Fibroblast of upper back skin (primary cell): Measurements from ENCODE around the gene SLC16A3.
"Not testable (repeated sequence)": the region's sequence is repeated elsewhere in the genome, so short reads cannot be mapped to it uniquely, and the experiment has no call there.

Experiments
- DNase-seq: peaks from one replicate; pipeline ENCODE4 v3.0.0-alpha.2; 2013

SLC16A3 gene

DNA sequence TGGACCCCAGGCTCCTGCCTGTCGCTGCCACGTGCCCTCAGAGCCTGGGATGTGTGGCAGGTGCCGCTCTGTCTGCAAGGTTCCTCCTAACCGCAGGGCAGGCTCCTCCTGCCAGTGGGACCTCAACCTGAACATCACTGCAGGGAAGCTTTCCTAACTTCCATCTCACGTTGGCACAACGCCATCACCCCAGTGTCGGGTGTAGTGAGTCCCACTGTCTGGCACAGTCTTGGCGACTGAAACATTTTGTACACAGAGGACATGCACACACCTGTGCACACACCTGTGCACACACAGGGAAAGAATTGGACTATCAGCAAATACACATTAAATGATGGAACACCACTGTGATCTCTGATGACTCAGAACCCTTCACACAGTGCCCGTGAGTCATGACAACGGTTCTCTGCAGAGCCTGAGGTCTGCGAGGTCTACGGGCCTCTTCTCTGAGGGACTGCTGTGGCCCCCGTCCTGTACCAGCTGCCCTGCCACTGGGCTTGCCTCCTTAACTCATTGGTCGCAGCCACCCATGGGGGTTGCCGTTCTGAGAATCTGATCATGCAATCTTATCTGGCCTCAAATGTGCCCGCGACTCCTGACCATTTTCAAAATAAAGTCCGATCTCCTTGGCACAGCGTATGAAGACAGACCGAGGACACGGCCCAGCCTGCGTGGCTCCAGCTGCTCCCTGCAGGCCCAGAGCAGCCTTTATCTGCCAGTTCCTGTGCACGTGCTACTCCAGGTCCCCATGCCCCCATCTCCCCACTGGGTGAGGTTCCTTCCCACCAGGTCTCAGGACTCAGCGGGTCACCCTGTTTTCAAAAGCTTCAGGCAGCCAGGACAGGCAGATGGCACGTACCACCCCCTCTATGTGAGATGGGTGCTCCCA, 23.8 kb upstream of the SLC16A3 start:
- peak; percentile 68 for DNase-seq

DNA sequence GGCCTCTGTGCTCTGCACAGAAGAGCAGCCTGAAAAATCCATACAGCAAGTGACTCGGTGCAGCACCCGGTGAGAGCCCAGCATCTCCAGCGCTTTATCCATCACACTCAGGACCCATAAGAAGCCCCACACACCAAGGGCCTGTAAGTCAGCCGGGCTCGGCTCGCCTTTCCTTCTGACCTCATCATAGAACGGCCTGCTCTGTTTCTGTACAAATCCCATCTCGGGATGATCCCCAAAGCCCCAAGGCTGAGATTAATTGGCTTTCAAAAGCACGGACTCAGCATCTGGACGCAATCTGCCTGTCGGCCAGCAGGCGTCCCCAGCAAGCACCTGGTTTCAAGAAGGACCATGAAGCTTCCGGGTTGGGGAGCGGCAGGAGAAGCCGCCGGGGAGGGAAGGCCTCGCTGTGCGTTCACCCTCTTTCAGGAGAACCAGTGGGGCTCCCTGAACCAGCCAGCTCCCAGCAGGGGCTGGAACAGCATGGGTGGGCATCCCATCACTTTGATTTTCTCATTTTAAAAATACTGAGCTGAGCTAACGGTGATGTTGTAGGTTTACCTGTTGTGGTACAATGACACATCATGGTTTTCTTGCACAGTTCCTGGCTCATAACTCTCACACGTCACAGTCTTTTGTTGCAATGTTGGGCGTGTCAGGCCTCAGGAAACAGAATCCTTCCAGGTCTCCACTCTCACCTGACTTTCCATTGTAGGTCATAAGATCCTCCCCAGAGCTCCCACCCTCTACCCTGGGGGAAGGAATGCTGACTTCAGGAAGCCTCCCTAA, 22.9 kb upstream of the SLC16A3 start:
- DNase-seq = peak; percentile 86

DNA sequence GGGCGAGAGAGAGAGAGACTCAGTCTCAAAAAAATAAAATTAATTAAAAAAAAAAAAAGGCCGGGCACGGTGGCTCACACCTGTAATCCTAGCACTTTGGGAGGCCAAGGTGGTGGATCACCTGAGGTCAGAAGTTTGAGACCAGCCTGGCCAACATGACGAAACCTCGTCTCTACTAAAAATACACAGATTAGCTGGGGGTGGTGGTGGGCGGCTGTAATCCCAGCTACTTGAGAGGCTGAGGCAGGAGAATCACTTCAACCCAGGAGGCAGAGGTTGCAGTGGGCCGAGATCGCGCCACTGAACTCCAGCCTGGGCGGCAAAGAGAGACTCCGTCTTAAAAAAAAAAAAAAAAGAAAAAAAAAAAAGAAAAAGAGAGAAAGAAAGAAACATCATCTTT, 18.2 kb upstream of the SLC16A3 start:
- not testable (repeated sequence) for DNase-seq

DNA sequence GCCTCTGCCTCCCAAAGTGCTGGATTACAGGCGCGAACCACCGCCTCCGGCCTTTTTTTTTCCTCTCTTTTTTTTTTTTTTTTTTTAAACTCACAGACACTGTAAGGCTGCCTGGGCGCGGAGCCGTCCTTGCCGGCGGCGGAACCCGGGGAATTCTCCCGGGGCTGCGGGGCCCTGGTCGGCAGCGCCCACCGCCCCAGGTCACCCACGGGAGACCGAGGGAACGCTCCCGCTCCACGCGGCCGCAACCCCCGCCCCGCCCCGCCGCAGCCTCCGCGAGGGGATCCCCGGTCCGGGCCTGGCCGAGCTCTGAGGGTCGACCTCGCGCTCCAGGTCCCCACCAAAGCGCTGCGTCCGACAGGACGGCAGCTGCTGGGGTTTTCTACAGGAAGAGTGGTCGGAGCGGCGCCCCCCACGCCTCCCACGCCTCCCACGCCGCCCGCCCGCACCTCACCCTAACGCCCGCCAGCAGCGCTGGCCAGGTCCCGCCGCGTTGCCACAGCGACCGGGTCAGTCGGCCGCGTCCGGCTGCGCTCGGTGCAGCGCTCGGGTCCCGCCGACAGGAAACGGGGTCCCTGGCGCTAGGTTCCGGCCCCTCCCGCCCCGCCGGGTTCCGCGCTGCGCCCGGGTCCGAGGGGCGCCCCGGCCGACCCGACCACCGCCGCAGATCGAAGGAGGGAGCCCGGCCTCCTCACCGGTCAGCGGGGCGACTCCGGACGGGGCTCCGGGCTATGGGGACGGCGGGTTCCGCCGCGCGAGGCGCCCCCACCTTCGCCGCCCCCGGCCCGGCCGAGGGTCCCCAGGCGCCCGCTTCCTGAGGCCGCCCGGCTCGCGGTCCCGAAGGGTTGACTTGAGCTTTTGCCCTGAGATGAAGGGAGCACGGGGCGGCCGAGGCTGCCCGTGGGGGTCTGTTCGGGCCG, 16.3 kb upstream of the SLC16A3 start, which contains the start of gene CCDC57:
CCDC57 (minus strand) TSS at position 512 of the 920 bp plus-strand sequence. CDS start 10,898 bp downstream, outside the sequence.
- DNase-seq = peak; percentile 73

DNA sequence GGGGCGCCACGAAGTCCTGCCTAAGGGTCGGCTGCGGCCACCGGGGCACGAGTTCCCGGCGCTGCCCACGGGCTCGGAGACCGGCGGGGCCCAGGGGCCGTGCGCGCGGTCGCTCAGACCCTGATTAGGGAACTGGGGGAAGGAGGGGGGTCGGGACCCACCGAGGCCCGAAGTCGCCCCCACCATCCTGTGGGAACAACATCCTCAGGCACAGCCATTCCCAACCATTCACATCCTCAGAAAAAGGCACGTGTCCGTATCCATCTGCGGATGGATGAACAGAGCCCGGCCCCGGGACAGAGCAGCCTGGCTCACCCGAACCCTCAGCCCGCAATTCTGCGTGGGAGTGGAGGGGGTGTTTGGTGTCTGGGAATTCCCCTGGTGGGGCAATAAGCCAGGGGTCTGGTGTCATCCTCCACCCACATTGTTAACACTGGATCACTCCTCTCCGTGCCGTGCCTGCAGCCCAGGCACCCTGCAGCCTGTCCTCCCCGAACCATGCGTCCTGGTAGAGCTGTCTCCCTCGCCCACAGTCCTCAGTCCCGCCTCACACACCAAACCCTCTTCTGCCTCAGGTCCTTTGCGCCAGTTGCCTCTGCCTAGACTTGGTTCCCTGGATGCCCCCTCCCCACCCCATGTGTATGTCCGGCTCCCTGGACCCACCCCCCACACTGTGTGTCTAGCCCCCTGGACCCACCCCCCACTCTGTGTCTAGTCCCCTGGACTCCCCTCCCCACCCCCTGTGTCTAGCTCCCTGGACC, 15.4 kb upstream of the SLC16A3 start:
- peak; percentile 74 for DNase-seq

DNA sequence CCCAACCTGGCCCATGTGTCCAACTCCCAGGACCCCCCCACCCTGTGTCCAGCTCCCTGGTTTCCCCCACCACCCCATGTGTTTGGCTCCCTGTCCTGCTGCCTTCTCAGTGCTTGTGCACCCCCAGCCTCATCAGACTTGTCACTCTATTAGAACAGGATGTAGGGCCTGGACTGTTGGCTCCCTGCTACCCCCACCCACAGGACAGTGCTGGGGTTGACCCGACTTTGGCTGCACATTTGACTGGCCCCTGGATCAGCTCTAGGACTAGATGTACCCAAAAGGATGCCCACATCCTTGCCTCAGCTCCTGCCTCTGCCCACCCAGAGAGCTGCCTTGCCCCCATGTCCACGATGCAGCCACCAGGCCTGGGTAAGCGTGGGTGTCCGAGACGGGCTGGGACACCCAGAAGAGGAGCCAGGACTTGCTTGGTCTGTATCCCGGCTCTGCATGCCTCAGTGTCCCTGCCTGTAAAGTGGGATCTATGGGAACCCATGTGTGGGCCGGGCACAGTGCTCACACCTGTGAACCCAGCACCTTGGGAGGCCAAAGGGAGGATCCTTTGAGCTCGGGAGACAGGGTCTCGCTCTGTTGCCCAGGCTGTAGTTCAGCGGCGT, 14.7 kb upstream of the SLC16A3 start:
- no peak for DNase-seq

DNA sequence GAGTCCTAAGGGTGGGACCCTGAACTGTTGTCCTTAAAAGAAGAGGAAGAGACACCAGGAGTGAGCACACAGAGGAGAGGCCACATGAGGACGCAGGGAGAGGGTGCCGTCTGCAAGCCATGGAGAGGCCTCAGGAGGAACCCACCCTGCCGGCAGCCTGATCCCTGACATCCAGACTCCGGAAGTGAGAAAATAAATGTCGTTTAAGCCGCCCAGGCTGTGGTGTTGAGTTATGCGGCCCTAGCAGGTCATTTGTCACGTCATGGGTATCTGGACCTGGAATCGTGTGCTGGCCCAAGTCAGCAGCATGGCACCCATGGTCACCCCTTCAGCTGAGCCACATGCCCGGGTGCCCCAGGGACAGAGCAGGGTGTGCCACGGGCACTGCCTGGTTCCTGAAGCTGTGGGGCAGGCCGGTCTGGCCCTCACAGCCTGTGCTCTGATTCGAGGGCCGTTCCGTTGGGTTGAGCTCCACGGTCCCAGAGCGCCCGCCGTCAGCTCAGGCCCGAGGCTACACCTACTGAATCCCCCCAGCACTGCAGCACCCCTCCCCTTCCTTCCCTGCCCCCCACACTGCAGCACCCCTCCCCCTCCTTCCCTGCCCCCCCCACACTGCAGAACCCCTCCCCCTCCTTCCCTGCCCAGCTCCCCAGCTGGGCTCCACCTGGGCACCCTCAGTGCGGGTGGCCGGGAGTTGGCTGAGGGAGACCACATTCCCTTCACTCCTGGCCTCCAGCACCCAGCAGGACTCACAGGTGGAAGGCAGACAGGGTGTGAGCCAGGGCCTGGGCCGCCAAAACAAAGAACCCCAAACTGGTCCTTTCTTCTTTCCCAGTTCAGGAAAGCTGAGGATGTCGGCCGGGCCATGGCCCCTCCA, 13.5 kb upstream of the SLC16A3 start:
- no peak for DNase-seq

DNA sequence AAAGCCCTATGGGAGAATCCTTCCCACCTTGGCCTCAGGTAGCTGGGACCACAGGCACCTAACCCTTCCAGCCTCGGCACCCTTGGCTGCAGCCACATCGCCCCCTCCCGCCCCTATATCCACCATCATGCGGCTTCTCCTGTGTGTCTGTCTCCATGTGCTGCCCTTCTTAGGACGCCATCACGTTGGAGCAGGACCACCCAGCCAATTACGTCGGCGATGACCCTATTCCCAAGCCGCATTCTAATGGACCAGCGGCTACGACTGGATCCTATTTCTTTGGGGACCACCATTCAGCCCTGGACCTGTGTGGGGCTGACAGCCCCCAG, 12.9 kb upstream of the SLC16A3 start:
- no peak for DNase-seq

DNA sequence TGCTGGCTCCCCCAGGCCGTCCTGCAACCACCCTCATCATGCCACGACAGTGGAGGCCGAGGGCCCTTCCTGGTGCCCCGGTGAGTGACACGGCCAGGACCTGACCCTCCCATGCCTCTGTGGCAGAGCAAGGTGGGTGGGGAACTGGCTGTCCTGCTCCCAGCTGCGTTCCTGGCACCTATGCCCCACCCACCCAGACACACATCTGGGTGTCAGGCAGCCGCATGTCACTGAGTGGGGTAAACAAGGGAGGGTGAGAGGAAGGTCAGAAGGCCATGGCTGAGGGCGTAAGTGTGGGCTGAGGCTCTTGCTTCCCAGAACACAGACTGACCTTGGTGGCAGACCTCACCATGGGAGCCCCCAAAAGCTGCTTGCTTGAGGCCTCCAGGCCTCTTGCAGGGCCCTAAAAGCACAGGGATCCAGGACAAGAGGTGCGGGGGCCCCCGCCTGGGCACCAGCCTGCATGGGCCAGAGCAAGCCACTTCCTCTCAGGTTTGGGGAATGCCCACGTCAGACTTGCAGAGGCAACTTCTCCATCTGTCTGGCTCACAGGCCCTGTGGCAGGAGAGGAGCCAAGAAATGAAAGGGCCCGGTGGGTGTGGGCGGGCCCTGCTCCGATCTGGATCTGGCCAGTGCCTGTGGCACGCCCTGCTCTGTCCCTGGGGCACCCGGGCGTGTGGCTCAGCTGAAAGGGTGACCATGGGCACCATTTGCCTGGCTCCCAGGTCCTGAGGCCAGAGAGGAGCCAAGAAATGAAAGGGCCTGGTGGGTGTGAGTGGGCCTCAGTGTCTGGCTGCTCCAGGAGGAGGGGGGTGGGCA, 12.3 kb upstream of the SLC16A3 start:
- DNase-seq = peak; percentile 75

DNA sequence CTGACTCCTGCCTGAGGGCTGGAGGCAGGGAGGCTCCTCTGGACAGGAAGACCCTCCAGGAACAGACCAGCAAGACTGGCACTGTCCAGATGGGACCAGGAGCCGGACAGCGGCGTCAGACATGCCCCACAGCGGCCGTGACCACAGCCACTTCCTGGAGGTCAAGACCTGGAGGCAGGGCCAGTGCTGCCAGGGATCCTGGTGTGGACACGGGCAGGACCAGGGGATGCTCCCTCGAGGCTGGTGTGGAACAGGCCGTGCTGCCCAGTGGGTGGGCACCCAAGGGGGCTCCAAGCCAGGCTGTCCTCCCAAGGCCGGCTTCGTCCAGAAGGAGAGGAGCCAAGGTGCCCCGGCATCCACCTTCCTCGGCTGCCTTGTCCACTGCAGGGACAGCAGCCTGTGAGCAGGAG, 11.7 kb upstream of the SLC16A3 start:
- no peak for DNase-seq

DNA sequence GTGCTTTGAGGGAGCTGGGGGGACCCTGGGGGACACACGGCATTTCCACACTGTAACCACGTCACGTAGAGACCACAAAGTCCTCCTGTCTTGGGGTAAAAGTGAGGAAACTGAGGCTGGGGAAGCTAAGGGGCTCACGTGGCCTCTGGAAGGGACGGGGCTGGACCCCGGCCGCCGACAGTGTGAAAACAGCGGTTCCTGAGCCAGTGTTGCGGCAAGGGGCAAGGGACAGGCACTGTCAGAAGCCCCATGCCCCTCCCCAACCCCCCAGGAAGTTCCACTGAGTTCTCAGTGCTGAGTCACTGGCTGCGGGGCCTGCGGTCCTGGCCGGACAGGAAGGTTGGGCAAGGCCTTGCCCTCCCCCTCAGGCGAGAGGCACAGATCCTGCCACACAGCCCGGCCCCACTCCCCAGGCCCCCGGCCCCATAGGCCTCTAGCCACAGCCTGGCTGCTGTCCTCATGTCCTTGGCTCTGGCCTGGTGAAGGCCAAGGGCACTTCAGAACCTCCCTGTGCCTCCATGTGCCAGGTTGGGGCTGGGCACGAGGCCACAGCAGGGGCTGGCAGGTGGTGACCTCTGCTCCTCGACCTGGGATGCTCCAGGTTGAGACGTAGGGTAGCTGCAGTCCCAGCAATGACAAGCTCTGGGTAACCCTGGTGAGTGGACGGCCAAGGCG, 11.2 kb upstream of the SLC16A3 start:
- peak; percentile 92 for DNase-seq

DNA sequence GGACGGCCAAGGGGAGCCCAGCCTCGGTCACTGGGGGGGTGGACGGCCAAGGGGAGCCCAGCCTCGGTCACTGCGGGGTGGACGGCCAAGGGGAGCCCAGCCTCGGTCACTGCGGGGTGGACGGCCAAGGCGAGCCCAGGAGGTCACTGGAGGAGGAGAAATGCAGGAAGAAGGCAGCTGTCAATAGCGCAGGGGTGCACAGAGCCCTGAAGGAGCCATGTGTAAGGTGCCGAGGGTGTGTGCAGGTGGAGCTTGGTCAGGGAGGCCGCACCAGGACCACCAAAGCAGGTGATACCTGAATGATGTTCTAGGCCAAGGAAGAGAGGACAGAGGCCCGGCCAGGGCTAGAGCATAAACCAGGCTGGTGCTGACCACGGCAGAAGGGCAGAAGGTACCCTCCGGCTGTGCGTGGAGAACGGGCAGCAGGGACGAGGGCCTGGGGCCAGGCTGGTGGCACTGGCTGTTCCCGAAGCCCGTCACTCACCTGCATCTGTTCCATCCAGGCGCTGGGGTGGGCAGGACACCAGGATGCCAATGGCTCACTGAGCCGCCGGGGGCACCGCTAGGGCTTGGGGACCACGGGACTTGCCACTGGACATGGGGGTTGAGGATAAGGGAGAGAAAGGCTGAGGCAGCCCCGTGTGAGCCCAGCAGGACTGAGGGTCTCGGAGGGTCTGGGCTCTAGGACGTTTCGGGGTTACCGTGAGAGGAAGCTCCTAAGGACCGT, 10.3 kb upstream of the SLC16A3 start:
- no peak for DNase-seq

DNA sequence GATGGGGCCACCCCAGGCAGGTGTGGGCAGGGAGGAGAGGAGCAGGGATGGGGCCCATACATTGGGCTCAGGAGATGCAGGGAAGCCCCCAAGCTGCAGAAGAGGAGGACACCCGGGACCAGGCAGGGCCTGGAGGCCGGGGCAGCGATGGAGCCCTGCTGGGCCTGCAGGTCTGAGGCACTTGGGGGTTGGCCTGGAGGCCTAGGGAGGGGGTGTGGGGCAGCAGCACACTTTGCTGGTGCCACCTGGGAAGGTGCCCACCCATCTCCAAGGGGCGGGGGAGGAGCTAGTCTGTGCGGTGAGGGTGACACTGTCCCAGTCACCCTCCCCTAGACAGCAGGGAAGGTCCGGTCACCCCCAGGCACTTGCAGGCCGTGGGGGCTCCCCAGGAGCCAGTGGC, 9.8 kb upstream of the SLC16A3 start:
- no peak for DNase-seq

DNA sequence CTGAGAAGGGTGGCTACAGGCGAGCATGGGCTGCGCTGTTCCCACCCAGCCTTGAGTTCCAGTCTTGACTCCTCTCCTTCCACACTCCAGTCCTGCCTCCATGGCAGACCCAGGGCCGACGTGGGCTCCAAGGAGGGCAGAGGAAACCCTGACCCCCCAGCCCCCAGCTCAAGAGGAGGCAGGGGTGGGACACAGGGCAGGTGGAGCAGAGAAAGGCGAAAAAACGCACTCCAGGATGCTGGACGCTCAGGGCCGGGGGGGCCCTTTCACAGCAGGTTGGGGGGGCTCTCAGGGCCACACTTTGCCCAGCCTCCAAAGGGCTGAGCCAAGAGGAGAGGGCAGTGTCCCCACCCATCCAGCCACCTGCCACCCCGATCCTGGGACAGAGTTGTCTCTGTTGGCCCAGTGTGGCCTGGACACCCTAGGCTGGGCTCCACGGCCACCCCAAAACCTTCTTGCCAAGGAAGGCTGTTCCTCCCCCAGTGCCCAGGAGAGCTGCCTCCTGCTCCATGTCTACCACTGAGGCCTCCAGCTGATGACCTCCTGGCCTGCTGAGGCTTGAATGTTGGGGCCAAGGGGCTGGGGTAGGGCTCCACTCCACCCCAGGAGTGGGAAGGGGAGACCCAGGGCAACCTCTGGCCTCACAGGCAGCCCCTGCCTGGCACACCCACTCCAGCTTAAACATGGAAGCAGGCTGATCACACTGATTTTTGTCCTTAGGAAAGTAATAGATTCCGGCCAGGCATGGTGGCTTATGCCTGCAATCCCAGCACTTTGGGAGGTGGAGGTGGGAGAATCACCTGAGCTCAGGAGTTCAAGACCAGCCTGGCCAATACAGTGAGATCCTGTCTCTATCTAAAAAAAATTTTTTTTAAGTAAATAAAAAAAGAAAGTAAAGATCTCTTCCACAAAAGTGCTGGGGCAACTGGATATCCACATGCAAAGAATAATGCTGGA, 8.8 kb upstream of the SLC16A3 start:
- no peak for DNase-seq

DNA sequence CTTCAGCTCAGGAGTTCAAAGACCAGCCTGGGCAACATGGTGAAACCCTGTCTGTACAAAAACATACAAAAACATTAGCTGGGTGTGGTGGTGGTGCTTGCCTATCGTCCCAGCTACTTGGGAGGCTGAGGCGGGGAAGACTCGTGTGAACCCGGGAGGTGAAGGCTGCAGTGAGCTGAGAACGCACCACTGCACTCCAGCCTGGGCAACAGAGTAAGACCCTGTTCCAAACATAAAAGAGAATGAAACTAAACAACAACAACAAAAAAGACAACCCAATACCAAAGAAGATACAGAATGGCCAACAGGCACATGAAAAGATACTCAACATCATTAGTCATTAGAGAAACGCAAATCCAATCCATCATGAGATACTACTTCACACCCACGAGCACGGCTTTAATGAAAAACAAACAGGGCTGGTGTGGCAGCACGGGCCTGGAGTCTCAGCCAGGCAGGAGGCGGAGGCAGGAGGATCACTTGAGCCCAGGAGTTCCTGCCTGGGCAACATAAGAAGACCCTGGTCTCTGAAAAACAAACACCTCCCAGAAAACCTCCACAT, 7.4 kb upstream of the SLC16A3 start:
- no peak for DNase-seq

DNA sequence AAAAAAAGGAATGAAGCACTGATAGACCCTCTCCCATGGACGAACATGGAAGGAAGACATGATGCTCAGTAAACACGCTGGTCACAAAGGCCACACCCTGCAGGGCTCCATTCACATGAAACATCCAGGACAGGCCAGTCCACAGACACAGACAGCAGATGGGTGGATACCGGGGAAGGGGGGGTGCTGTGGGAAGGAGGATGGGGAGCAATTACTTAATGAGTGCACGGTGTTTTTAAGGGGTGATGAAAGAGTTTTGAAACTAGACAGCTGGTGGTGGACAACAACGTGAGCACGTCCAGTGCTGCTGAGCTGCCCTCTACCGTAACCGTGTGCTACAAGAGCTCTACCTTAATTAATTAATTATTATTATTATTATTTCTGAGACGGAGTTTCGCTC, 6.0 kb upstream of the SLC16A3 start:
- no peak for DNase-seq

DNA sequence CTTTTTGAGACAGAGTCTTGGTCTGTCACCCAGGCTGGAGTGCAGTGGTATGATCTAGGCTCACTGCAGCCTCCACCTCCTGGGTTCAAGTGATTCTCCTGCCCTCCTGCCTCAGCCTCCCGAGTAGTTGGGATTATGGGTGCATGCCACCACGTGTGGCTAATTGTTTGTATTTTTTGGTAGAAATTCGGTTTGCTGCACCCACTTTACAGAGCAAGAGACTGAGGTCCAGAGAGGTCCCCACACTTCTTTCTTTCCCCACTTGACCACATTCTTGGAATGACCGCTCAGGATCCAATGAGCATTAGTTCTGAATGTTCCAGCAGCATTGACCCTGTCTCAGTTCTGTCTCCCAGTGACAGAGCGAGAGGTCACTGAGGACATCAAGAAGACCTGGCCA, 5.3 kb upstream of the SLC16A3 start:
- DNase-seq = no peak
